HG03520 (cell line): ENCODE data around the gene CCDC71L.

ENCODE experiments used
- ATAC-seq: cut with Tn5 transposase; IDR thresholded peaks from one replicate; pipeline ENCODE4 v1.9.1; 2021; ENCODE audit warnings: mild to moderate bottlenecking, moderate library complexity; ENCODE audit not compliant: unreplicated experiment

The CCDC71L gene

DNA sequence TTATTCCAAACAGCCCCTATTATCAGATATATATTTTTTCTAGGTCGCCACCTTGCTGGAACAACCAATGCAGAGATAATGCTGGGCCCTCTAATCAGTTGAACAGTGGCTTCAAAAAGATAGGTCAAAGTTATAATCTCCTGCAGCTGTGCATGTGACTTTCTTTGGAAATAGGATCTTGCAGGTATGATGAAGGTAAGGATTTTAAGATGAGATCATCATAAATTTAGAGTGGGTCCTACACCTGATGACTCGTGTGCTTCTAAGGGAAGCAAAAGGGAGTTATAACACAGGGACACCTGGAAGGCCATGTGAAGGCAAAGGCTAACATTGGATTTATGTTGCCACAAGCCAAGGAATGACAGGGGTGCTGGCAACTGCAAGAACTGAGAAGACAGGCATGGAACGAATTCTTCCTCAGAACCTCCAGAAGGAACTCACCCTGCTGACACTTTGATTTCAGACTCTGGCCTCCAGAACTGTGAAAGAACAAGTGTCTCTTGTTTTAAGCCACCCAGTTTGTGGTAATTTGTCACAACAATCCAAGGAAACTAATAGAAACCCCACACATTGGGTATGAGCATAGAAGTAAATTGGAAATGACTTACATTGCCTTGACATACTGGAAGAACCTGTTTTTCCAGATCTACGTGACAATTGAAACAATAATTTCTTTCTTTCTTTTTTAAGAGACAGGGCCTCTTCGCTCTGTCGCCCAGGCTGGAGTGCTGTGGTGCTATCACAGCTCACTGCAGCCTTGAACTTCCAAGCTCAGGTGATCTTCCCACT lies 34.4 kb downstream of the CCDC71L start:
- ATAC-seq = no peak

- no peak for ATAC-seq
Measured at GRCh38 chr7:106625678-106626301, 35.2 kb downstream of the CCDC71L start.

GRCh38 chr7:106623853-106624252 lies 37.1 kb downstream of the CCDC71L start:
- ATAC-seq = no peak

- no peak for ATAC-seq
Measured at GRCh38 chr7:106623315-106623660, 37.7 kb downstream of the CCDC71L start.

DNA sequence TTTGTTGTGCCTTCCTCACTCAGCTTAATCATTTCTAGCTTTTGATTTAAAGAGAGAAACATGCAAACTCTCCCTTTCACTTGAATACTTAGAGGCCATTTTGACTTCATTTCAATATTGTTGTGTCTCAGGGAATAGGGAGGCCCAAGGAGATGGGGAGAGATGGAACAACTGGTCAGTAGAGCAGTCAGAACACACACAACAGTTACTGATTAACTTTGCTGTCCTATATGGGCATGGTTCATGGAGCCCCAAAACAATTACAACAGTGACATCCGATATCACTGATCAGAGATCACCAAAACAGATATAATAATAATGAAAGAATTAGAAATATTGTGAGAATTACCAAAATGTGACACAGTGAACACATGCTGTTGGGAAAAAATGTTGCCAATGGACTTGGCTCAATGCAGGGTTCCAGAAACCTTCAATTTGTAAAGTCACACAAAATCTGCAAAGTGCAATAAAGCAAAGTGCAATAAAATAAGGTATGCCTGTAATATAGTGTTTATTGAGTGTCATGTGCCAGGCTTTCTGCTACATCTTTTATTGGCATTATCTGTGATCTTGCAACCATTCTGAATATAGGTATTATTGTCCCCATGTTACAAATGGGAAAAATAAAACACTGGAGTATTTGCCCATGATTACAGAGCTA lies 38.2 kb downstream of the CCDC71L start:
- no peak for ATAC-seq

GRCh38 chr7:106621393-106622132 lies 39.4 kb downstream of the CCDC71L start:
- ATAC-seq = no peak

GRCh38 chr7:106620676-106621075 lies 40.3 kb downstream of the CCDC71L start:
- no peak for ATAC-seq

DNA sequence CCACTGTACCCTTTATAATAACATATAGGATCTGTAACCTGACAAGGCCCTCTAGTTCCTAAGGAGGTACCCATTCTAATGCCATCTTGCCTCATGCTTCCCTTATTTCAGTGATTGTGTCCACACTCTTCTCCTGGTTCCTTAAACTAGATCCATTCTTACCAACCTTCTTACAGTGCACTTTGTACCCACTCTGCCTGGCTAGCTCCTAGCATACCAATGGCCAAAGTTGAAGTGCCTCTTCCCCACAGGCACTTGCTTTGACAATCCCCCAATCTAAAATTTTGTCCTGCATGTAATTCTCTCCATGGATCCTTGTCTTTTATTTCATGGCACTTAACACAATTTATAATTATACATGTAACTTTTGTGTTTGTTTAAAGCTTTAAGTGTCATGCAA lies 40.9 kb downstream of the CCDC71L start:
- ATAC-seq = no peak

GRCh38 chr7:106619213-106619612 lies 41.7 kb downstream of the CCDC71L start:
- no peak for ATAC-seq

DNA sequence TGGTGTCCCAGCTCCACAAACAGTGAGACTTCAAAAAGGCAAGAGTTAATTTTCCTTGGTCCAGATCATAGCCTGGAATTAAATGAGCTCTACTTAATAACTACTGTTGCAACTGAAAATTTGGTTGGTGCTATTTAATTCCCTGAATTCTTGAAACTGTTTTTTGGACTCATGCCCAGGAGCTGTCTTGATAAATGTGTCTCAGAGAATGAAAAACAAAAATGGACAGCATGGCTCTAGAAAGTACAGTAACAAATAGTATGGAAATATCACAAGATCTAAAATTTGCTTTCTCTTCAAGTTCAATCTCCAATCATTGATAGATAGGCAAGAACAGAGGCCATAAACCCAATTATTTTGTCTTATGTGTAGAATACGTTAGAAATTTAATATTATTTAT lies 42.5 kb downstream of the CCDC71L start:
- no peak for ATAC-seq

- ATAC-seq = no peak
Measured at GRCh38 chr7:106617860-106618259, 43.1 kb downstream of the CCDC71L start.

DNA sequence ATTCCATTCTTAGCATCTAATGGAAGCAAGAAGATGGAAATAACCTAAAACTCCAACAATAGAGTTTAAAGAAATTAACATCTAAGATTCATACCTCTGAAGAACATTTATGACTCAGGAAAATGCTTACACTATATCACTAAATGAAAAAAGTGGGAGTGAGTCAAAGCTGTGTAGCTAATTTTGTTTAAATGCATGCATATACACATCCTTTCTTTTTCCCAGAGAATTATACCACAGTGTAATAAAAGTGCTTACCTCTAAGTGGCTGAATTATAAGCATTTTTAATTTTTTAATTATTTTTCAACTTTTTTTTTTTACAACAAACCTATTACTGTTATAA lies 44.3 kb downstream of the CCDC71L start:
- ATAC-seq = no peak

GRCh38 chr7:106615808-106616707 lies 44.9 kb downstream of the CCDC71L start:
- ATAC-seq = no peak

DNA sequence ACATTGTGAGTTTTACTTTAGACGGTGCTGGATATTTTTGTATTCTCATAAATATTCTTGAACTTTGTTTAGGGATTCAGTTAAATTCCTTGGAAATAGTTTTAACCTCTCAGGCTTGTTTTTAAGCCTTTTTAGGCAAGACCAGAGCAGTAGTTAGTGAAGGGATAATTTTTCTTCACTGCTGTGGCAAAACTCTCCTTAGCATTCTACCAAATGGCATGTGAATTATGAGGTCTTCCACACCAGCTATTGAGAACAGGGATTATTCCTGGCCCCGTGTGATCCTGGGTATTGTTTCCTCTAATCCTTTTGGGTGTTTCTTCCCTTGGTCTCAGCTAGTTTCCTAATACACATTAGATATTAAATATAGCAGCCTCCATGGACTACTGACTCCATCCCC lies 46.2 kb downstream of the CCDC71L start:
- no peak for ATAC-seq

- no peak for ATAC-seq
Measured at GRCh38 chr7:106613848-106614560, 47.0 kb downstream of the CCDC71L start.

- ATAC-seq = no peak
Measured at GRCh38 chr7:106613279-106613678, 47.7 kb downstream of the CCDC71L start.

DNA sequence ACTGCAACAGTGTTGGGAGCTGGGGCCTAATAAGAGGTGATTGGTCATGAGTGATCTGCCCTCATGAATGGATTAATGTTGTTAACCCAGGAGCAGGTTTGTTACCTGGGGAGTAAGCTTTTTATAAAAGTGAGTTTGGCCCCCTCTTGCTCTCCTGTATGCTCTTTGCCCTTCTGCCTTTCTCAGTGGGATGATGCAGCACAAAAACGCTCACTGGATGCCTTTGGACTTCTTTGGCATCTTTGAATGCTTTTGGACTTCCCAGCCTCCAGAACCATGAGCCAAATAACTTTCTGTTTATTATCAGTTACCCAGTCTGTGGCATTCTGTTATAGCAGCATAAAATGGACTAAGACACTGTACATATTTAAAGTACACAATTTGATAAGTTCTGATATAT lies 48.5 kb downstream of the CCDC71L start:
- ATAC-seq = no peak

DNA sequence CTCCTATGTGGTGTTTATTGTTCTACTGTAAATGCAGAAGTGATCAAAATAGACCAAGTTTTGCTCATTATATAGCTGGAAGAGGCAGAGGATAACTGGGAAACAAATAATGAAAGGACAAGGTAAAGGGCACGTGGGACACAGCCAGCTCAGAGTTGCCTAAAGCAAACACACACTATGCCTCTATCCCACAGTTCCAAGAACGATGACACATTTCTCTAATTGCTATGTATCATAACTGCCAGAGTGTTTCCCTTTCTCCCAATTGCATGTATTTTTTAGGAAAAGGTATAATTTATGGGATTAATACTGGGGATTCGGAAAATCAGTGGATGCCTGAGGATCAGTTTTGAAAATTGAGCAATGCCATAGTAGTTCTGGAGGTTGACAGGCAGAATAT lies 49.0 kb downstream of the CCDC71L start:
- no peak for ATAC-seq

- no peak for ATAC-seq
Measured at GRCh38 chr7:106610996-106611886, 49.7 kb downstream of the CCDC71L start.
